NB4 (cell line): Measurements from ENCODE around the gene GALNT12.

ENCODE experiments used
- CTCF ChIP-seq: IDR thresholded peaks from one replicate; pipeline ENCODE4 v1.5.1; 2012; ENCODE audit warnings: low read depth, low read length
- MAX ChIP-seq: IDR thresholded peaks from 2 replicates; pipeline ENCODE4 v1.6.1; 2011; ENCODE audit warnings: low read depth, low read length

DNA sequence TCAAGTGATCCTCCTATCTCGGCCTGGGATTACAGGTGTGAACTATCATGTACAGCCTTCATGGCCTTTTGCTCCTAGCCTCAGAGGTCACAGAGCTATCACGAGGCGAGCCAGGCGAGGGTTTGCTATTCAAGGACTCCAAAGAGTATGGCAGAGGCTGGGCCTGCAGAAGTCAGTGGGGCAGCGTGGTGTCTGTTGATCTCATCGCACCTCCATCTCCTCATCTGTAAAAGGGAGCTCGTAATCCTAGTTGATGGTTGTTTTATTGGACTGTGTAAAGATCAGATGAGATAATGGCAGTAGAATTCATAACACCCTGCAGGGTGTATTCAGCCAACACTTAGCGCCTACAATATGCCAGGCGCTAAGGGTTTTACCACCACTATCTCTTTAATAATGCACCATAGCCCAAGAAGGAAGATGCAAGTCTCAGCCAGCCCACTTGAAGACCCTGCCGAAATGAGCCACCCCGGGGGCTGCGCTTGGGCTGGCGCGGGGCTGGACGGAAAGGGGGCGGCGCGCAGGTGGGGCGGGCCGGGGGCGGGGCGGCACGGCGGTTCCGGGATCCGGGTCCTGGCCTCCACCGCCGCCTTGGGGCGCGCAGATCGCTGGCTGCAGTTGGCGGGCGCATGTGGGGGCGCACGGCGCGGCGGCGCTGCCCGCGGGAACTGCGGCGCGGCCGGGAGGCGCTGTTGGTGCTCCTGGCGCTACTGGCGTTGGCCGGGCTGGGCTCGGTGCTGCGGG, at the start of gene GALNT12:
- no peak for TF ChIP-seq CTCF
- TF ChIP-seq MAX = no peak
